IMR-90 (cell line): ENCODE results near the gene USP16. TPM values are rescaled to one million over a fixed set of nuclear protein-coding genes. Genes with fewer than 3 reads are reported as not detected.
A peak's percentile ranks its signal among the peaks of the same experiment; 100 is the strongest.

Experiments
- ATAC-seq: fragments of 200-7000 bp; cut with Tn5 transposase; 2 replicates; pipeline ENCODE4 v1.9.1; 2020; ENCODE audit warnings: low read depth, mild to moderate bottlenecking, moderate library complexity
- BruUV-seq: library from RNA; stranded (reverse); fragments of 400-500 nt; replicated peaks from 2 replicates; lab custom pipeline; 2021; lab: Mats Ljungman, UMichigan
- CTCF ChIA-PET: fragments of 300-600 bp; formaldehyde crosslinking; extraction: SDS; loops from one replicate; lab custom pipeline; 2021; ENCODE audit warnings: antibody characterized with exemption; lab: Yijun Ruan, JAX
- POLR2A ChIA-PET: fragments of 300-600 bp; sonication (Branson Sonifier 250); formaldehyde crosslinking; loops from one replicate; lab custom pipeline; 2022; ENCODE audit warnings: antibody characterized with exemption; ENCODE audit not compliant: unreplicated experiment; lab: Charles Lee
- DNase-seq: peaks from one replicate; pipeline ENCODE4 v3.0.0; 2013
- H2AFZ ChIP-seq: replicated peaks from 2 replicates; pipeline ENCODE3; 2013; ENCODE audit warnings: low read length, mild to moderate bottlenecking; ENCODE audit not compliant: poor library complexity
- H2AK5ac ChIP-seq: 2 replicates; pipeline ENCODE4 v1.6.1; 2013; ENCODE audit warnings: low read depth, low read length, inconsistent platforms
- H2AK9ac ChIP-seq: replicated peaks from 2 replicates; pipeline ENCODE3; 2013; ENCODE audit warnings: mild to moderate bottlenecking, low read depth, low read length, moderate library complexity; ENCODE audit not compliant: poor library complexity
- H2BK120ac ChIP-seq: 2 replicates; pipeline ENCODE4 v1.6.1; 2013; ENCODE audit warnings: low read depth, low read length, inconsistent platforms
- H2BK15ac ChIP-seq: 3 replicates; pipeline ENCODE4 v1.6.1; 2013; ENCODE audit warnings: low read depth, low read length, inconsistent platforms
- H2BK20ac ChIP-seq: 2 replicates; pipeline ENCODE4 v1.6.1; 2013; ENCODE audit warnings: low read depth, mild to moderate bottlenecking, inconsistent platforms, low read length, moderate library complexity
- H2BK5ac ChIP-seq: 2 replicates; pipeline ENCODE4 v1.6.1; 2013; ENCODE audit warnings: mild to moderate bottlenecking, low read depth, low read length, inconsistent platforms; ENCODE audit not compliant: poor library complexity, severe bottlenecking
- H3K14ac ChIP-seq: replicated peaks from 2 replicates; pipeline ENCODE4 v1.6.1; 2013; ENCODE audit warnings: low read depth, low read length, inconsistent platforms
- H3K18ac ChIP-seq: 2 replicates; pipeline ENCODE4 v1.6.1; 2013; ENCODE audit warnings: low read depth, low read length, control low read depth
- H3K23ac ChIP-seq: 2 replicates; pipeline ENCODE4 v1.6.1; 2013; ENCODE audit warnings: low read depth, low read length, inconsistent platforms
- H3K27ac ChIP-seq: 2 replicates; pipeline ENCODE4 v1.5.1; 2013; ENCODE audit warnings: mild to moderate bottlenecking, control low read depth, low read length; ENCODE audit not compliant: insufficient read depth
- H3K27me3 ChIP-seq: 2 replicates; pipeline ENCODE4 v1.6.1; 2013; ENCODE audit warnings: low read length; ENCODE audit not compliant: control insufficient read depth, insufficient read depth
- H3K36me3 ChIP-seq: 2 replicates; pipeline ENCODE4 v1.6.1; 2013; ENCODE audit warnings: low read length, mixed read lengths; ENCODE audit not compliant: control insufficient read depth, insufficient read depth
- H3K4ac ChIP-seq: 2 replicates; pipeline ENCODE4 v1.6.1; 2013; ENCODE audit warnings: low read depth, low read length, inconsistent platforms
- H3K4me1 ChIP-seq: 2 replicates; pipeline ENCODE4 v1.6.1; 2013; ENCODE audit warnings: low read length, mixed read lengths; ENCODE audit not compliant: control insufficient read depth, insufficient read depth
- H3K4me2 ChIP-seq: 2 replicates; pipeline ENCODE4 v1.6.1; 2013; ENCODE audit warnings: low read depth, mild to moderate bottlenecking, control low read depth, low read length, moderate library complexity
- H3K4me3 ChIP-seq: 2 replicates; pipeline ENCODE4 v1.5.1; 2013; ENCODE audit warnings: low read depth, mild to moderate bottlenecking, control low read depth, low read length, moderate library complexity; ENCODE audit not compliant: insufficient read depth
- H3K56ac ChIP-seq: 2 replicates; pipeline ENCODE4 v1.6.1; 2013; ENCODE audit warnings: low read length, inconsistent platforms; ENCODE audit not compliant: insufficient read depth; ENCODE audit errors: extremely low read depth
- H3K79me1 ChIP-seq, 2 experiments: 2 replicates each; pipeline ENCODE4 v1.6.1; 2013; ENCODE audit warnings: low read length in 2 of 2, inconsistent platforms in 1 of 2, low read depth in 1 of 2
- H3K9ac ChIP-seq: 2 replicates; pipeline ENCODE4 v1.6.1; 2013; ENCODE audit warnings: low read depth, low read length, control low read depth
- H3K9me1 ChIP-seq: 2 replicates; pipeline ENCODE4 v1.6.1; 2013; ENCODE audit warnings: low read length, inconsistent platforms; ENCODE audit not compliant: insufficient read depth
- H3K9me3 ChIP-seq: 2 replicates; pipeline ENCODE4 v1.6.1; 2013; ENCODE audit warnings: low read length; ENCODE audit not compliant: control insufficient read depth, insufficient read depth
- H4K20me1 ChIP-seq: 2 replicates; pipeline ENCODE4 v1.6.1; 2013; ENCODE audit warnings: low read length, inconsistent platforms; ENCODE audit not compliant: insufficient read depth
- H4K5ac ChIP-seq: 2 replicates; pipeline ENCODE4 v1.6.1; 2013; ENCODE audit warnings: mild to moderate bottlenecking, low read depth, low read length, control low read depth
- H4K8ac ChIP-seq, 2 experiments: 2 replicates each; pipeline ENCODE4 v1.6.1; 2013; ENCODE audit warnings: low read depth in 2 of 2, low read length in 2 of 2, control low read depth in 1 of 2, inconsistent platforms in 1 of 2
- H4K91ac ChIP-seq: 2 replicates; pipeline ENCODE4 v1.6.1; 2013; ENCODE audit warnings: low read depth, low read length, inconsistent platforms; ENCODE audit not compliant: insufficient read depth
- MAFK ChIP-seq: IDR thresholded peaks from 2 replicates; pipeline ENCODE4 v1.6.1; 2012; ENCODE audit warnings: low read depth, low read length, improper control_type of control experiment
- NFE2L2 ChIP-seq: fragments of 150-350 bp; IDR thresholded peaks from 2 replicates; pipeline ENCODE4 v1.6.1; 2016; ENCODE audit warnings: low read depth, mild to moderate bottlenecking, low read length
- WGBS, 2 experiments: methylation state at CpG; one replicate each; pipeline versions ENCODE4 v1.1.5 to v1.1.7; 2013; ENCODE audit warnings: missing lambda C conversion rate in 2 of 2; ENCODE audit not compliant: insufficient read length in 1 of 2; ENCODE audit errors: extremely low coverage in 2 of 2; 5-methylcytosine and 5-hydroxymethylcytosine counted together
- dilution Hi-C: fragments of 300-500 bp; cut with HindIII; formaldehyde crosslinking; loops from one replicate; pipeline ENCODE4 v1.14.3; 2018; ENCODE audit warnings: low sequenced_read_pairs; ENCODE audit not compliant: unreplicated experiment
- in situ Hi-C: fragments of 300-500 bp; cut with MboI; formaldehyde crosslinking; loops from 3 replicates; pipeline ENCODE4 v1.14.3; 2019; ENCODE audit warnings: low sequenced_read_pairs, inconsistent platforms, mixed read lengths
- intact Hi-C: fragments of 100-400 bp; cut with micrococcal nuclease; formaldehyde crosslinking; loops from 2 replicates; pipeline ENCODE4 v1.10.0; 2022
- polyA plus RNA-seq, 3 experiments: library from polyadenylated mRNA; depleted of rRNA; stranded (reverse); fragments of >200 nt; gene quantifications; 2 replicates each; pipeline ENCODE4 v1.2.3, GENCODE V29; 2012; ENCODE audit warnings: low replicate concordance in 1 of 3
- total RNA-seq: library from RNA; depleted of rRNA; stranded (reverse); fragments of >200 nt; gene quantifications from 2 replicates; pipeline ENCODE4 v1.2.3, GENCODE V29; 2012

Gene USP16
- total and polyA plus RNA-seq, 2 of the 4 experiments (the other 2 are of a cell fraction), result 15.5 to 28.7 TPM

DNA sequence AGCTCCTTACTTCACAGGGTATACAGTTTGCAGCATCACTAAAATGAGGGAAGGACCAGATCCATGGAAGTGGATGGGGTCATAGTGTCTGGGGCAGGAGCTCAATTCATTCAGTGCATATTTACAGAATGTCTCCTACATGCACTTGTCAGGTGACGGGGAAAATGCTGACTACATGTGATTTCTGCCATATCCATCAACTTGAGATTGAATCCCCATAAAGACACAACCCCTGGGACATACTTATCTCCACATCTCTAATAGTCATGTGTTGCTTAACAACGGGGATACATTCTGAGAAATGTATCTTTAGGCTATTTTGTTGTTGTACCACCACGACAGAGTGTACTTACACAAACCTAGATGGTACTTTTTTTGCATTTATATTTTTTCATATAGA lies 17.3 kb upstream of the USP16 start:
- H3K27ac ChIP-seq, result no peak overlapping the region
- no peak overlapping the region for H2BK15ac ChIP-seq
- H3K4me1 ChIP-seq, result peaks cover 3% of the 10 kb centered on the region; the same call in 1 of the 2 replicates
- H4K20me1 ChIP-seq, result no peaks in the 10 kb centered on the region
- WGBS, 2 experiments, result no CpG with 5 or more reads among the region's 3 CpGs
- ATAC-seq (no peak), DNase-seq (no peak)
- no peak overlapping the region for H4K91ac ChIP-seq
- peaks cover 19% of the 10 kb centered on the region for H3K36me3 ChIP-seq
- no peak overlapping the region for H3K14ac ChIP-seq
- in situ Hi-C loops (no loop called here), dilution Hi-C loops (no loop called here), intact Hi-C loops (no loop called here)
- no peaks in the 10 kb centered on the region for H3K27me3 ChIP-seq
- H3K4me3 ChIP-seq, result no peak overlapping the region
- no peak overlapping the region for H4K8ac ChIP-seq
- no peak overlapping the region for H2BK20ac ChIP-seq
- no peak overlapping the region for H3K9ac ChIP-seq
- H2BK5ac ChIP-seq, result no peak overlapping the region
- ChIA-PET POLR2A (no interaction called here), CTCF (no interaction called here)
- no peak overlapping the region for H3K56ac ChIP-seq
- no peak overlapping the region for H3K4ac ChIP-seq
- TF ChIP-seq MAFK (peak; percentile 62), NFE2L2 (no peak)
- H3K18ac ChIP-seq, result no peak overlapping the region
- peaks cover 0 to 15% of the 10 kb centered on the region in 2 experiments; a peak in 2 of 4 replicates for H3K79me1 ChIP-seq
- no peaks in the 10 kb centered on the region for H3K9me1 ChIP-seq
- no peak overlapping the region for H4K5ac ChIP-seq
- BruUV-seq, result no TSS peak
- no peak overlapping the region for H2AK9ac ChIP-seq
- no peak overlapping the region for H3K4me2 ChIP-seq
- no peaks in the 10 kb centered on the region for H3K9me3 ChIP-seq
- H2AFZ ChIP-seq, result no peak overlapping the region
- H3K23ac ChIP-seq, result no peak overlapping the region
- H2BK120ac ChIP-seq, result no peak overlapping the region
- H2AK5ac ChIP-seq, result no peak overlapping the region
